Occipital lobe (tissue), 2 donors: ENCODE results near the gene CBR4. TPM values are rescaled to one million over a fixed set of nuclear protein-coding genes. Genes with fewer than 3 reads are reported as not detected.
A peak's percentile ranks its signal among the peaks of the same experiment; 100 is the strongest.
"Not testable (repeated sequence)": the region's sequence is repeated elsewhere in the genome, so short reads cannot be mapped to it uniquely, and the experiment has no call there.

Experiments used
- DNase-seq: peaks from one replicate; lab custom pipeline; 2025; lab: John Stamatoyannopoulos, UW
- total RNA-seq: library from RNA; depleted of rRNA; stranded (reverse); fragments of >200 nt; gene quantifications from one replicate; pipeline ENCODE4 v1.2.3, GENCODE V29; 2014

The CBR4 gene
- total RNA-seq: 43.4 TPM

DNA sequence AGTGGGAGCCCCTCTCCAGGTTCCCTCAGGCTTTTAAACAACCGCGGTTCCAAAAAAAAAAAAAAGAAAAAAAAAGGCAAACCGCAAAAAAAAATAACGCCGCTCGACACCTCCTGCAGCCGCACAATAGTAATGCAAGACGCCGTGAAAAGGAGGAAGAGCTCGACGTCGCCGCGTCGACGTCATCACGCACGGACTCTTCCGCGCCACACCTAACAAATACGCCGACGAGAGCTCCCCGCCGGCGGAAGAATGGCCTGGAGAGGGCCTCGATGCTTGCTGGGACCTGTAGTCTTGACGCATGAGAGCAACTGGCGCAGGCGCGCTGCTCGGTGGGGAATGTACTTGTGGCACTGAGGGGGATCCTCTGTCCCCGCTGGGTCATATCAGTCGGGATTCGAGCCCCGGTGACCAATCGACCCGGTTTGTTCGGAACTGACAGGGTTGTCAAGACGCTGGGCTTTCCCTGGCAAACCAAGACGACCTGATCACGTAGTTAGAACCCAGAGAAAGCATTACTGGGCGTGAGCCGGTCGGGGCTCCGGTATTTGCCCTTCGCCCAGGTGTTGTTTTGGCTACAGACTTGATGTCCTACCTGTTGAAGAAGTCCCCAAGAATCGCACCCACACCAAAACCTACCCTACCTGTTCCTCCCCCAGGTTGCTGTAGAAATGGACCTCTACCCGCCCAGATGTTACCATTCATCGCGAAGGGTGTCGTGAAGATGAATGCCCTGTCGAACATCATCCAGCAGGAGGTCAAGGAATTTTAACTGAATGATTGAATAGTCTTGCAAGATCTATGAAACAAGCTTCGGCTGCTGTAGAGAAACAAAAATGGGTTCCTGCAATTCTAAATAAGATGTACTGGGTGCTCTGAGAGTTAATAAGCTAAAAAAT is at the start of gene CBR4:
Gene CBR4 (minus strand): TSS at position 131 of the 899 bp plus-strand sequence. CDS start 166 bp downstream, outside the sequence.
- peak; percentile 97 for DNase-seq

- DNase-seq: no peak
Measured at GRCh38 chr4:169059306-169060211, 49.5 kb upstream of the CBR4 start.

- no peak for DNase-seq
Measured at GRCh38 chr4:169058312-169058711, 48.3 kb upstream of the CBR4 start.

DNA sequence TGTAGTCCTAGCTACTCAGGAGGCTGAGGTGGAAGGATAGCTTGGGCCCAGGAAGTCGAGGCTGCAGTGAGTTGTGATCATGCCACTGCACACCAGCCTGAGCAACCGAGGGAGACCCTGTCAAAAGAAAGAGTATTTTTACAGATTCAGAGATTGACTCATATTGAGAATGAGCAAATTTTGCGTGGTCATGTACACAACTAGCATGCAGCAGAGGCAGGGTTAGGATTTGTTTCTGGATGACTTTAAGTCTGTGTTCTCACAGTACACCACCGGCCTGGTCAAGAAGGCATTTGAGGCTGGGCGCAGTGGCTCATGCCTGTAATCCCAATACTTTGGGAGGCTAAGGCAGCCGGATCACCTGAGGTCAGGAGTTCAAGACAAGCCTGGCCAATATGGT is 44.8 kb upstream of the CBR4 start:
- no peak for DNase-seq

- no peak for DNase-seq
Measured at GRCh38 chr4:169052594-169052945, 42.5 kb upstream of the CBR4 start.

DNA sequence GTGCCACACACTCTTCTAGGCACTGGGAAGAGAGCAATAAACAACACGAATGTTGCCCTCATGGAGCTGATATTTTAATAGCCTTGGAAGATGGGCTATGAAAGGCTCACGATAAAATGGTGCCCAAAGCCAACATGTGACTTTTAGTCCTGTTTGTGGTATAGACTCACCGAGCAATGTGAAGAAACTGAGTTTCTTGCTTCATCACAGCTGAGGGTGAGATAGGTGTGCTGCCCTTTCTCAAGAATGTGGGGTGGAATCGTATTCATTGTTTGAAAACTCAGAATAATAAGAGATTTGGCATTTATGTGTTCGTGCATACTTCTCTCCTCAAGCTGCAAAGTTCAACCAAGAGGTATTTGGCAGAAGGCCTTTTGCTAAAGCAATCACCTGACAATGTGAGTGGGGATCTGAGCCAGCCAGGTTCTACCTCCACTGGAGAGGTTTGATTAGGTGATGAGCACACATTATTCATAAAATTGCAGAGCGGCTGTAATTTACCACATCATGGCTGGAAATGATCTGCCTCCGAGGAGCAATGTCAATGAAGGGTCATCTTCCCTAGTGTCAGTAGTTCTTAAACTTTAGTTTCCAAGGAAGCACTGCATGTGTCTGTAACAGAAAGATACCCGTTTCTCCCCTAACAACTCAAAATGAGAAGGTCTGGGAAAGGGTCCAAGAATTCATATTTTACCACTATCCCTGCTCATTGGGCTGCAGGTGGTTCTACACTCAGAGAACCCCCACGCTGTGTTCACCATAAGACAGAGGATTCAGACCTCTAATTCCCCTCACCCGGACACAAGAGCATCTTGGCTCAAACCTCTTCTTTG is 41.9 kb upstream of the CBR4 start:
- DNase-seq: no peak

GRCh38 chr4:169050881-169051760 is 41.1 kb upstream of the CBR4 start:
- no peak for DNase-seq

DNA sequence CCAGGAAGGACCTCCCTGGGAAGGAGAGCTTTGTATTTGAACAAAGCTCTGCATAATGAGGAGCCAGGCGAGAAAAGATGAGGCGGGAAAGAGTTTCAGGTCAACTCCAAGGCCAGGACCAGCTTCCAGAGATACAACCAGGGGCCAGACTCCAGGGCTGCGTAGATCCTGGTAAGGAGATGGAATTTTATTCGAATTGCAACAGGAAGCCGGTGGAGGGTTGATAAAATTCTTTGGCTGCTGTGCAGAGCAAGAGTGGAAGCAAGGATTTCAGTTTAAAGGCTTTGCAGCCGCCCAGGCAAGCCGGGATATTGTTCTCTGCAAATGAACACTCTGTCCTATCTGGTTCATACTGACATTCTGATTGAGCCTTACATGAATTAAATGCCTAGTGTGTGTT is 40.2 kb upstream of the CBR4 start:
- no peak for DNase-seq

DNA sequence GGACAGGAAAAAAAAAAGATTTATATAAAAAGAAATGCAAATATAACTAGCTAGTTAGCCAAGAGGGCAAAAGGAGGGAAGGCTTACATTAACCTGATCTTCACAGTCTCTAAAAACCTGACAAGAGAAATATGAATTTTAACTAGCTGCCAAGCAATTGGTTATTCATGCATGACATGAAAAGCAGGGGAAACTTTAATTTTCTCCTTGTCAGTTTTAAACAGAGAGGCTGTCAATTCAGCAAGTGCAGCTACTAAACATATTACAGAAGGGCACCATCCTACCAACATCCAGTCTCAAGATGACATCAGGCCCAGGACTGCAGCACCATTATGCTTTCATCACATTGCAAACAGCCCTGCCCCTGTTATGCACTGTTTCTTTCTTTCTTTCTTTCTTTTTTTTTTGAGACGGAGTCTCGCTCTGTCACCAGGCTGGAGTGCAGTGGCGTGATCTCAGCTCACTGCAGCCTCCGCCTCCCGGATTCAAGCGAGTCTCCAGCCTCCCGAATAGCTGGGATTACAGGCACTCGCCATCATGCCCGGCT is 38.9 kb upstream of the CBR4 start:
- no peak for DNase-seq

DNA sequence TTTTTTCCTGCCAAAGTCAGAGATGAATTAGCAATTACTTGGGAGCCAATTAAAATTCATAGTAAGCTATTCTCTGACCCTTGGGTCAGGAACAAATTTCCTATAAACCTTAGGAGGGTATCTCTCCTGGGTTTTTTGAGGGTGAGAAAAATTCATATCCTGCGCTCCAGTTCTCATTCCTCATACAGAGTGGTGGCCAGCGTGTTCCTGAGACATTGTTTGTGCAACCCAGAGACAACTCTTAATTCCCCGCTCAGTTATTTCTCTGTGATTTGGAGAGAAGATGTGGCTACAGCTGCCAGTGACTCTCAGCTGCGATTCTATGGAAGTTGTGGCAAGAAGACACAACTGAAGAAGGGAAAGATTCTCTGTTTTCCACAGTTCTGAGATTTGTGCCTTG is 37.9 kb upstream of the CBR4 start:
- DNase-seq: no peak

DNA sequence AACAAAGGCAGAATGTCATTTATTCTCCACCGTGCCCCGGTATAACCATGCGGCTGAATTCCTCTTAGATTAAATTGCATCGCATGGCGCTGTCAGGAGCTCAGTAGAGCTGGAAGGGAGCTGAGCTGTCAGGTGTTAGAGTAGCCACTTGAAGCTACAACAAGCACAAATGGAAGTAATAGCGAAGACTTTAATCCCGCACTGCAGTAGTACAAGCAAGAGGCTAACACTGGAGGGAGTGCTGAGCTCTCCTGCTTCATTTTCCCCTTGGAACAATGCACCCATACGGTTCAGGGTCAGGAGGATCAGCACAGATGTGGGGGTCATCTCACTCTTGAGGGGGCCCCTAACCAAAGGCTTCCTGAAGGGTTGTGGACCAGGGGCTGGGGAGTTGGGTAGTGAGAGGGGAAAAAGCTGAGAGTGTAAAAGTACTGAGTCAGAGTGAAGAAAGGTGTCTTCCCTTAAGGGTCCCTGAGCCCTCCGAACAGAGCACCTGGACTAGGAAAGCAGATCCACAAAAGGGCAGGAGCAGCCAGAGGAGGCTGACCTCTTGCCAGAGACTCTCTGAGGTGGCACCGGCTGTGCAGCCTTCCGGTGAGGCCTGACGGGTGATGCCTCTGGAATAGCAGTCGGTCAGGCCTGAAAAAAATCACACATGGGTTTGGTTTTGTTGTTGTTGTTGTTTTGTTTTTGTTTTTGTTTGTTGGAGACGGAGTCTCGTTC is 36.0 kb upstream of the CBR4 start:
- DNase-seq: no peak

DNA sequence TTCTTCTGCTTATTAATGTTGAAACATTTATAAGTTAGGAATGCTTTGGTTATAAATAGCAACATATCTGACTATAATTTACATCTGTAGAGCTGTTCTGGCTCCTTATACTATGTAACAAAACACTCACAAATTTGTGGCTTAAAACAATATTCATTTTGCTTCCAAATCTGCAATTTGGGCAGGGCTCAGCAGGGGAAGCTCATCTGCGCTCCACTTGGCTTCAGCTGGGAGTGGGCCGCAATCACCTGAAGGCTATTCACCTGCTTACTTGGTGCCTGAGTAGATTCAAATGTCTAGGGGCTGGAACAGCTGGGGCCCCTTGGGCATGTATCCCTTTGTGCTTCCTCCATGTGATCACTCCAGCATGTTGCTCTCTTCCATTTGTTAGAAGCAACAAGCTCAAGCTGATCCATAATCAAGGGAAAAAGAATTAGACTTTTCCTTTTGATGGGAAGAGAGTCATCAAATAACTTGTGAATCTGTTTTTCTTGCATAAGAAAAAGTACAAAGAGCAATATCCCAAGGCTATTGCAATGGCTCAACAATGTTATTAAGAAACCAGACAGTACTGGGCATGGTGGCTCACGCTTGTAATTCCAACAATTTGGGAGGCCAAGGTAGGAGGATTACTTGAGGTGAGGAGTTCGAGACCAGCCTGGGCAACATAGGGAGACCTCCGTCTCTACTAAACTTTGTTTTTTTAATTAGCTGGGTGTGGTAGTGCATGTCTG is 34.8 kb upstream of the CBR4 start:
- DNase-seq: no peak

GRCh38 chr4:169042608-169043007 is 32.6 kb upstream of the CBR4 start:
- no peak for DNase-seq

DNA sequence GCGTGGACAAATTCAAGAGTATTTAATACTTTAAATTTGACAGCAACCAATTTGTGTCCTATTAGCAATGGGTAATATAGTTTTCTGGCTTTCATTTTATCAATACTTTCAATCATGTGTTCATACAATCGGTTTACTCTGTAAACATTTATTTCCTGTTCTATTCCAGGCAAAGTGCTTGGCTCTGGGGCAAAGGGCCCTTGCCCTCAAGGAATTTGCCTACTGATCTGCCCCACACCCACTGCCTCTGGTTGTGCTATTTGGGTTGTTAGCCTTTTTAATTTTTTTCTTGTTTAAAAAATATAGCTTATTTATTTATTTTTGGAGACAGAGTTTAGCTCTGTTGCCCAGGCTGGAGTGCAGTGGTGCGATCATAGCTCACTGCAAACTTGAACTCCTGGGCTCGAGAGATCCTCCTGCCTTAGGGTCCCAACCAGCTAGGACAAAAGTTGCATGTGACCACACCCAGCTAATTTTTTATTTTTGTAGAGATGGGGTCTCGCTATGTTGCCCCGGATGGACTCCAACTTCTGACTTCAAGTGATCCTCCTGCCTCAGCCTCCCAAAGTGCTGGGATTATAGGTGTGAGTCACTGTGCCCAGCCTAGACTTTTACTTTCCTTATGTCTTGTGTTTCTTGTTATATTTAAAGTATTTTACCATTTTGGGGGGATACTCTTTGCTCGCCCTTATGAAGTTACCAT is 30.7 kb upstream of the CBR4 start:
- no peak for DNase-seq

GRCh38 chr4:169039251-169039954 is 29.3 kb upstream of the CBR4 start:
- no peak for DNase-seq

- DNase-seq: no peak
Measured at GRCh38 chr4:169037506-169037905, 27.5 kb upstream of the CBR4 start.

- DNase-seq: not testable (repeated sequence)
Measured at GRCh38 chr4:169035871-169036620, 26.0 kb upstream of the CBR4 start.
